Astrocyte (in vitro differentiated cells and primary cell): ENCODE data around the gene P4HA2. TPM values are rescaled to one million over a fixed set of nuclear protein-coding genes. Genes with fewer than 3 reads are reported as not detected.

Experiments
- DNase-seq: peaks from one replicate; pipeline ENCODE4 v3.0.0-alpha.2; 2010; ENCODE audit warnings: low read depth
- FAIRE-seq: peaks from 2 replicates; lab custom pipeline; 2011; peaks lifted over from hg19 to GRCh38; lab: Jason Lieb, UNC
- H2AFZ ChIP-seq: 2 replicates; pipeline ENCODE4 v1.6.0; 2012; ENCODE audit warnings: low read depth, low read length, inconsistent platforms
- H3K27ac ChIP-seq: 2 replicates; pipeline ENCODE4 v1.5.1; 2011; ENCODE audit warnings: low read depth, low read length, inconsistent platforms
- H3K27me3 ChIP-seq: 2 replicates; pipeline ENCODE4 v1.6.0; 2011; ENCODE audit warnings: low read length, inconsistent platforms; ENCODE audit not compliant: insufficient read depth
- H3K36me3 ChIP-seq: 2 replicates; pipeline ENCODE4 v1.5.1; 2011; ENCODE audit warnings: low read length, inconsistent platforms; ENCODE audit not compliant: insufficient read depth
- H3K4me1 ChIP-seq: 2 replicates; pipeline ENCODE4 v1.5.1; 2011; ENCODE audit warnings: low read length, inconsistent platforms; ENCODE audit not compliant: insufficient read depth
- H3K4me2 ChIP-seq: 2 replicates; pipeline ENCODE4 v1.6.0; 2012; ENCODE audit warnings: low read length, inconsistent platforms
- H3K4me3 ChIP-seq: 2 replicates; pipeline ENCODE4 v1.5.1; 2011; ENCODE audit warnings: low read depth, mild to moderate bottlenecking, low read length, inconsistent platforms; ENCODE audit not compliant: insufficient read depth
- H3K79me2 ChIP-seq: 2 replicates; pipeline ENCODE4 v1.6.0; 2012; ENCODE audit warnings: mild to moderate bottlenecking, low read length, inconsistent platforms; ENCODE audit not compliant: insufficient read depth
- H3K9ac ChIP-seq: 2 replicates; pipeline ENCODE4 v1.6.0; 2012; ENCODE audit warnings: mild to moderate bottlenecking, low read length, inconsistent platforms
- H3K9me3 ChIP-seq: 2 replicates; pipeline ENCODE4 v1.5.1; 2012; ENCODE audit warnings: low read depth, mild to moderate bottlenecking, low read length, inconsistent platforms; ENCODE audit not compliant: insufficient read depth
- H4K20me1 ChIP-seq: 2 replicates; pipeline ENCODE4 v1.6.0; 2012; ENCODE audit warnings: low read length, inconsistent platforms; ENCODE audit not compliant: insufficient read depth
- H3K27ac Mint-ChIP-seq: one replicate; pipeline ENCODE4 v1.8.0; 2021; ENCODE audit warnings: mild to moderate bottlenecking, mixed read lengths; ENCODE audit not compliant: unreplicated experiment
- H3K27me3 Mint-ChIP-seq: one replicate; pipeline ENCODE4 v1.8.0; 2021; ENCODE audit warnings: low read depth, mixed read lengths; ENCODE audit not compliant: unreplicated experiment
- H3K36me3 Mint-ChIP-seq: one replicate; pipeline ENCODE4 v1.8.0; 2021; ENCODE audit warnings: low read depth, mixed read lengths; ENCODE audit not compliant: unreplicated experiment
- H3K4me1 Mint-ChIP-seq: one replicate; pipeline ENCODE4 v1.8.0; 2021; ENCODE audit warnings: low read depth, mixed read lengths; ENCODE audit not compliant: unreplicated experiment
- H3K4me3 Mint-ChIP-seq: one replicate; pipeline ENCODE4 v1.8.0; 2021; ENCODE audit warnings: mild to moderate bottlenecking, moderate library complexity, mixed read lengths; ENCODE audit not compliant: unreplicated experiment
- H3K9me3 Mint-ChIP-seq: one replicate; pipeline ENCODE4 v1.8.0; 2021; ENCODE audit warnings: mild to moderate bottlenecking, mixed read lengths; ENCODE audit not compliant: unreplicated experiment
- EZH2 ChIP-seq: IDR thresholded peaks from 2 replicates; pipeline ENCODE4 v1.6.1; 2012; ENCODE audit warnings: mild to moderate bottlenecking, low read length, inconsistent platforms; ENCODE audit not compliant: insufficient read depth
- microRNA-seq: library from miRNA; unstranded; fragments of <30 nt; microRNA quantifications from one replicate; pipeline ENCODE4 v1.2.0, GENCODE V29; 2020
- total RNA-seq: library from RNA; stranded (reverse); gene quantifications from 2 replicates; pipeline ENCODE4 v1.2.1, GENCODE V29; 2021
- TF ChIP-seq, protein P1 (sequence below): IDR thresholded peaks from 2 replicates; pipeline ENCODE4 v1.5.1; 2011; ENCODE audit warnings: low read depth, mild to moderate bottlenecking, inconsistent platforms, low read length, moderate library complexity; ENCODE audit not compliant: insufficient read depth

The P4HA2 gene
- total RNA-seq, 1 donor from 2014 or later = 214 TPM

DNA sequence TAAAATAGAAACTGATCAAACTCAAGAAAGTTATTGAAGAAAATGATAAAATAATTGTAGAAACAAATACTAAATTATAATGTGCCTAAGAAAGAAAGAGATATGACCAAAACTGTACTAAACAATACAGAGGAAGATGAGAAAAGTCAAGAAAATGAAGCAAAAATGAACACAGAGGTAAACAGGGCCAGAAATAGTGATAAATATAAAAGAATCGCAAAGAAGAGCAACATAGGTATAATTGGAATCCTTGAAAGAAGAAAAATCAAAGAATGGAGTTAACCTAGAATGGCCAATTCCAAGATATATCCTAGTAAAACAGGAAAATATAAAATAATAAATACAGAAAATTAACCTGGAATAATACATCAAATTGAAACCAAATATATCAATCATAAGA is 84.5 kb downstream of the P4HA2 start:
- TF ChIP-seq, protein P1, sequence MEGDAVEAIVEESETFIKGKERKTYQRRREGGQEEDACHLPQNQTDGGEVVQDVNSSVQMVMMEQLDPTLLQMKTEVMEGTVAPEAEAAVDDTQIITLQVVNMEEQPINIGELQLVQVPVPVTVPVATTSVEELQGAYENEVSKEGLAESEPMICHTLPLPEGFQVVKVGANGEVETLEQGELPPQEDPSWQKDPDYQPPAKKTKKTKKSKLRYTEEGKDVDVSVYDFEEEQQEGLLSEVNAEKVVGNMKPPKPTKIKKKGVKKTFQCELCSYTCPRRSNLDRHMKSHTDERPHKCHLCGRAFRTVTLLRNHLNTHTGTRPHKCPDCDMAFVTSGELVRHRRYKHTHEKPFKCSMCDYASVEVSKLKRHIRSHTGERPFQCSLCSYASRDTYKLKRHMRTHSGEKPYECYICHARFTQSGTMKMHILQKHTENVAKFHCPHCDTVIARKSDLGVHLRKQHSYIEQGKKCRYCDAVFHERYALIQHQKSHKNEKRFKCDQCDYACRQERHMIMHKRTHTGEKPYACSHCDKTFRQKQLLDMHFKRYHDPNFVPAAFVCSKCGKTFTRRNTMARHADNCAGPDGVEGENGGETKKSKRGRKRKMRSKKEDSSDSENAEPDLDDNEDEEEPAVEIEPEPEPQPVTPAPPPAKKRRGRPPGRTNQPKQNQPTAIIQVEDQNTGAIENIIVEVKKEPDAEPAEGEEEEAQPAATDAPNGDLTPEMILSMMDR = no peak
- no peak for TF ChIP-seq EZH2
- peaks cover 17% of the 10 kb centered on the region for H3K27me3 Mint-ChIP-seq
- no peak overlapping the region for H3K27ac Mint-ChIP-seq
- no peak overlapping the region for H3K9ac ChIP-seq
- H2AFZ ChIP-seq = no peak overlapping the region
- peaks cover 21% of the 10 kb centered on the region for H3K9me3 Mint-ChIP-seq
- H3K27me3 ChIP-seq = peaks cover 8% of the 10 kb centered on the region
- no peaks in the 10 kb centered on the region for H3K36me3 ChIP-seq
- H3K9me3 ChIP-seq = peaks cover 2% of the 10 kb centered on the region
- no peaks in the 10 kb centered on the region for H3K4me1 ChIP-seq
- no peak overlapping the region for H3K4me3 ChIP-seq
- no peak for FAIRE-seq
- no peaks in the 10 kb centered on the region for H4K20me1 ChIP-seq
- no peak overlapping the region for H3K4me3 Mint-ChIP-seq
- no peaks in the 10 kb centered on the region for H3K4me1 Mint-ChIP-seq
- no peaks in the 10 kb centered on the region for H3K36me3 Mint-ChIP-seq
- H3K4me2 ChIP-seq = no peak overlapping the region
- DNase-seq = no peak
- no peaks in the 10 kb centered on the region for H3K79me2 ChIP-seq
- H3K27ac ChIP-seq = no peak overlapping the region

DNA sequence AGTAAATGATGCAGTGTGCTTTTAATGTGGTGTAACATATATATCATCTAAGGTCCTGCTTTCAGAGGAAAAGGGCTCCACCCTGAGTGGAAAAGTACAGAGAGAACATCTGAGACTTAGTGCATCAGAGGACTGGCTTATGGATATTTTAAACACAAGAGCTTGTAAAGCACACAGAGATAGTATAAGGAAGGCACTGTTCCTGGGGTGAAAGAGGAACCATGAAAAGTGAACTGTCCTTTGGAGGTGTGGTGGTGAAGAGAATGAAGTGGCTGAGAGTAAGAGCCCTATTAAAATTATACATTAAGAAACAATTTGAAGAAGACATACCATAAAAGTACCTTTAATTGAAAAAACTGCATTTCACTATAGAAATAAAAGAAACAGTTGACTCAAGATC is 85.2 kb downstream of the P4HA2 start:
- FAIRE-seq (no peak), DNase-seq (no peak)
- H3K36me3 ChIP-seq = no peaks in the 10 kb centered on the region
- H3K4me2 ChIP-seq = no peak overlapping the region
- H3K36me3 Mint-ChIP-seq = no peaks in the 10 kb centered on the region
- peaks cover 14% of the 10 kb centered on the region for H3K27me3 Mint-ChIP-seq
- no peak overlapping the region for H3K27ac Mint-ChIP-seq
- TF ChIP-seq, protein P1 = no peak
- no peak for TF ChIP-seq EZH2
- H3K79me2 ChIP-seq = no peaks in the 10 kb centered on the region
- H3K9ac ChIP-seq = no peak overlapping the region
- peaks cover 2% of the 10 kb centered on the region for H3K9me3 ChIP-seq
- no peak overlapping the region for H2AFZ ChIP-seq
- H3K4me3 Mint-ChIP-seq = no peak overlapping the region
- H3K4me1 ChIP-seq = no peaks in the 10 kb centered on the region
- no peaks in the 10 kb centered on the region for H4K20me1 ChIP-seq
- H3K27ac ChIP-seq = no peak overlapping the region
- H3K9me3 Mint-ChIP-seq = peaks cover 21% of the 10 kb centered on the region
- peaks cover 3% of the 10 kb centered on the region for H3K27me3 ChIP-seq
- H3K4me3 ChIP-seq = no peak overlapping the region
- H3K4me1 Mint-ChIP-seq = no peaks in the 10 kb centered on the region

Small RNA genes lying within 50 kb of the gene (microRNA-seq; reads per million reads assigned to microRNA genes)
- not detected for gene MIR6830

Other genes starting within 250 kb of the P4HA2 start
- 0.07 TPM in 1 of 2 replicates, not detected in the other for gene ACSL6, start 216.2 kb downstream of the P4HA2 start, total RNA-seq
- not detected in 2 replicates for gene IL3, start 167.2 kb downstream of the P4HA2 start, total RNA-seq
- gene CSF2, start 154.1 kb downstream of the P4HA2 start, total RNA-seq = not detected in 2 replicates
- gene PDLIM4, start 29.8 kb upstream of the P4HA2 start, total RNA-seq = 56.6 and 72.4 TPM in 2 replicates
- gene SLC22A4, start 66.5 kb upstream of the P4HA2 start, total RNA-seq = 4.1 and 4.5 TPM in 2 replicates
- gene SLC22A5, start 141.9 kb upstream of the P4HA2 start, total RNA-seq = 5.8 and 8.3 TPM in 2 replicates